T1000 (cell line): Measurements from ENCODE around the gene ALDH1L1.

Source experiments
- DNase-seq: peaks from one replicate; lab custom pipeline; 2025; ENCODE audit warnings: mixed read lengths; lab: John Stamatoyannopoulos, UW

Gene ALDH1L1

GRCh38 chr3:126119008-126119675, 61.2 kb downstream of the ALDH1L1 start:
- no peak for DNase-seq

GRCh38 chr3:126118591-126118990, 61.8 kb downstream of the ALDH1L1 start:
- DNase-seq = no peak

DNA sequence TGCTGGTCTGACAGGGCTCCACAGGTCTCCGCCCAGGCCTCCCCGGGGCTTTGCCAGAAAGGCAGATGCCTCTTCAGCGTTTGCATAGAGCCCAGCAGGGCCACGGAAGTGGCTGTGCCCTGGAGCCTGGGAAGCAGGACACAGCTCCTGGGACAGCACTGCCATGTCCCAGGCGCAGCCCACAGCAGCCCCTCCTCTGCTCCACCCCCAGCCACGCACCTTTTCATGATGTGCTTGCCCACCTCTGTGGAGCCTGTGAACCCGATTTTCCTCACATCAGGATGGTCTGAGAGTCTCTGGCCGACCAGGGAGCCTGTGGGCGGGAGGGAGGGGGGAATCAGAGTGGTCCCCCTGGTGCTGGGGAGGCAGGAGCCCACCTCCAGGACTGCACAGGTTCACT, 62.6 kb downstream of the ALDH1L1 start:
- DNase-seq = no peak

- no peak for DNase-seq
Measured at GRCh38 chr3:126117212-126117611, 63.2 kb downstream of the ALDH1L1 start.

- no peak for DNase-seq
Measured at GRCh38 chr3:126116526-126116925, 63.9 kb downstream of the ALDH1L1 start.

DNA sequence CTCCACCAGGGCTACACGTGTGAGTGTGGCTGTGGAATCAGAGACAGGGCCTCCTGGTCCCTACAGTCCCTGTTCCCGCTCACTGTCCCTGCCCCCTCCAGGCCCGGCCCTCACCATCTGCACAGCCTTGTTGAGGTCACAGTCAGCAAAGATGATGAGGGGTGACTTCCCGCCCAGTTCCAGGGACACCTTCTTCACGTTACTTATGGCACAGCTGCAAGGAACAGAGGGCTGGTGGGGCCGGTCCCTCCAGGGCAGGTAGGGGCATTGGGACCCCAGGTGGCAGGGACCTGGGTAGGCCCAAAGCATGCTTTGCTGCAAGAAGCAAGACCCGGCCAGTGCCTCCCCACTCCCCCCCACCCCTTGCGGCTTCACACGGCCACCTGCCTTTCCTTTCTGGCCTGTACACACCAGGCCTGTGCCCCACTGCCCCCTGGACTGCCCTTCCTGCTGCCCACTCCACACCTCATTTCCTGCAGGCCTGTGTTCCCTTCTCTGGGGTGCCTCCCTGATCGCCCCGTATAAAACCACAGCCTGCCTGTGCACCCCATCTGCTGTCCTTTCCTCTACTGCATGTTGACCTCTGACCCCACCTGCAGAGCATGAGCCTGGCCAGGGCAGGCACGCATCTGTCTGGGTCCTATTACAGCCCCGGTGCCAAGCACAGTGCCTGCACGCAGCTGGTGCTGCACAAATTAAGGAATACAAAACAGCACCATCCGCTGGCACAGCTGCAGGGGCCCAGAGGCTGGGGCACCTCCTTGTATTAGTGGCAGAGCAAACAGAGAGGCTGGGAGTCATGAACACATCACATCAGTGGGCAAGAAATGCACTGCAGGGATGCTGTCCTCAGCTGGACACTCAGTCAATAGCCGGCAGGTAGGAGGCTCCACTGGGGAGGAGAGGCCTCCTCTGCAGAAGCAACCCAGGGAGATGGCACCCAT, 65.7 kb downstream of the ALDH1L1 start:
- no peak for DNase-seq

- DNase-seq = no peak
Measured at GRCh38 chr3:126113733-126114442, 66.5 kb downstream of the ALDH1L1 start.

DNA sequence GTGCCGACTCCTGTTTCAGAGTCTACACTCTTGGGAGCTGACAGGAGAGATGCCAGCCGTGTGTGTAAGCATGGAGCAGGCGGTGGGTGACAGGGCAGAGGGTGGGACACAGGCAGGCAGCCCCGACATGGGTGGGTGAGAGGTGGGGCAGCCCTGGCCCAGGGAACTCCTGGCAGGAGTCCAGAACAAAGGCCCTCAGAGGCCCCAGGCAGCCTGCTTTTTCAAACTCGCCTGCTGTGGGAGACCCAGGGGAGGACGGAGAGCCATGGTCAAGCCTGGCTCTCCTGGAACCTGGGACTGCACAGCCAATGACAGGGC, 67.2 kb downstream of the ALDH1L1 start:
- DNase-seq = no peak

DNA sequence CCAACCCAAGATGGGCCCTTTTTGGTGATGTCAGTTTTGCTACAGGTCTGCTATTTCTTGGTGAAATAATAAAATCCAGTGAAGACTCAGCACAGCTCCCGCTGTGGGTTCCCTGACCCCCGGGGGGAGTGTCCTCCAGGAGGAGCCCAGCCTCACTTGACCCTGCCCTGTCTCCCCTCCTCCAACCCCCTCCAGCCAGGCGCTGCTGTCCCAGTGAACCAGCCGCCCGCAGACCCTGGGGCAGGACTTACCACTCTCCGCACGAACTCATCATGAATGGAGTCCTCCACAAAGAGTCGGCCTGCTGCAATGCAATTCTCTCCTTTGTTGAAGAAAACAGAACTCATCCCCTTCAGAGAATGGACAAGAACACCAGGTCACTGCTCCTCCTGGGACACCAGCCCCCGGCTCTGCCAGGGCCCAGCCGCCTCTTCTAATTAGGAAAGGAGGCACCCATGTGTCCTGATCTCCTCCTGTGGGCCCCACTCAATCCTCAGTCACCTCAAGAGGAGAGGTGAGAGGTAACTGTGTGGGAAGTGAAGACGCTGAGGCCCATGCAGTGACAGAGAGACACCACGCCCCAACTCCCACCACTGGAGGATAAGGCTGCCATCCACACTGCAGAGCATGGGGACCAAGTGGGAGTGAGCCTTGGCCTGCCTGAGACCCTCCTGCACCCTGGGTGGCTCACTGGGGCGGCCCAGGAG, 67.7 kb downstream of the ALDH1L1 start:
- no peak for DNase-seq

- DNase-seq = no peak
Measured at GRCh38 chr3:126111566-126112475, 68.6 kb downstream of the ALDH1L1 start.

- DNase-seq = no peak
Measured at GRCh38 chr3:126111126-126111551, 69.2 kb downstream of the ALDH1L1 start.

GRCh38 chr3:126110431-126111125, 69.8 kb downstream of the ALDH1L1 start:
- DNase-seq = no peak

- no peak for DNase-seq
Measured at GRCh38 chr3:126109880-126110235, 70.5 kb downstream of the ALDH1L1 start.

DNA sequence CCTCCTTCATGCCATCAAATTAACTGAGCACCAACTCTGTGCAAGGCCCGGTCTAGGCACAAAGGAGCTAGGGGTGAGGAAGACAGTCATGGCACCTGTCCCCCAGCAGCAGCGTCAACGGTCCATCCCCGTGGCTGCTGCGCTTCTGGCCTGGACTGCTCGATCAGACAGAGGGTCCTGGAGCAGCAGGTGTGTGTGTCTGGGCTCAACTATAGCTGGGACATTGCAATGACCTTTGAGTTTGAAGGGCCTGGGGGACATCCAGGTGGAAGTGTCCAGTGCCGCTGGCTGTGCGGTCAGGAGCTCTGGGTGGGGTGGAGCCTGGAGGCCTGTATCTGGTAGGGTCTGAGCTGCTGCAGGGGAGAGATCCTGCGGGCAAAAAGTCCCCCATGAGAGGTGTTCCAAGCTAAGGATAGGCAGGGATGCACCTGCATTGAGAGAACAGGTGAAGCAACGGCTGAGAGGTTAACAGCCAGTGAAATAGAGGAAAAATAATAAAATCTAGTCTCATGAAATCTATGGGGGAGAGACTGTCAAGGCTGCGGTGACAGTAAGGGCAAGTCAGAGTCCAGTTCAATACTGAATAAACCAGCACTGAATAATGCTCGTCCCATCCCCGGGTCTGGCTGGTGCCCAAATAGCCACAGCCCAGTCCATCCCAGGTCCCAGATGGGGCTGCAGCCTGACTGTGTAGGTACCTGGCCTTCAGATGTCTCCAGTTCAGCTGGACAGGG, 71.1 kb downstream of the ALDH1L1 start:
- DNase-seq = no peak

- no peak for DNase-seq
Measured at GRCh38 chr3:126108676-126109050, 71.7 kb downstream of the ALDH1L1 start.

DNA sequence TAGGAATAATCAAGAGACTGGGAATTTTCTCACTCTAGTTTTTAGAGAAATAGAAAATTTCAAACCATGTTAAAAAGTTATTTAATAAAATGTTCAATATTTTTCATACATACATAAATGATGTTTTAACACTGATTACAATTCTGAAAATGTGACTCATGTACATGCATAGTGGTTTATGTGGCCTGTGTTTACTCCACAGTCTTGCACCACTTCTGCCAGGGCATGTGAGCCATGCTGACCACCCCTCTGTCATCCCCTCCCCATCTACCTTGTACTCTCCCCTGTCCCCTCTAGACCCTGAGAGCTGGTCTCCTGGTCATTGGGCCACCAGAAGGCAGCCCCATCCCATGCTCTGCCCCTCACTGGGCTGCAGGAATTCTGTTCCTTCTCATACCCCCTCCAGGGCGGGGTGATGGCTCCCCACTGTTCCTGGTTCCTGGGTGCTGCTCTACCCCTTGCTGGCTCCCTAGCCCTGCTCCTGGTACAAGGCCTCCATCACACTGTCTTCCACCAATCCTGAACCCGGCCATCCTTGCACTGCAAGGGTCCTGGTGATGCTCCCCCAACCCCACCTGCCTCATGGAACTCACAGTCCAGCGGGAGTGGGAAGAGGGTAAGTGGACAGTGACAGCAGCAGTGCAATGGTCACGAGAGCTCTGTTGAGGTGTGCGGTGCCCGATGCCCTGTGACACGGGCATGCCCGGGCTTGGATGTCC, 72.3 kb downstream of the ALDH1L1 start:
- DNase-seq = no peak

GRCh38 chr3:126107203-126107939, 73.0 kb downstream of the ALDH1L1 start:
- no peak for DNase-seq
